Adrenal gland (tissue), 12 donors: ENCODE data around the gene PHC3. TPM values are rescaled to one million over a fixed set of nuclear protein-coding genes. Genes with fewer than 3 reads are reported as not detected.

ENCODE experiments used
- DNase-seq, 7 donors: peaks; one replicate each; pipeline ENCODE4 v3.0.0-alpha.2; 2019 to 2020
- H3K27ac ChIP-seq, 5 donors: fragments of 200-600 bp; sonication (generic) in 4 of 5; 1 replicate in 3 of 5; 2 replicates in 2 of 5; pipeline versions ENCODE4 v1.5.1 to v1.8.0; 2016 to 2020; ENCODE audit warnings: mild to moderate bottlenecking in 1 of 5
- H3K27me3 ChIP-seq: fragments of 200-600 bp; 2 replicates; pipeline ENCODE4 v1.8.0; 2021
- H3K36me3 ChIP-seq, 2 donors: fragments of 200-600 bp; replicated peaks in 1 of 2; 1 replicate in 1 of 2; 2 replicates in 1 of 2; pipeline versions ENCODE4 v1.5.1 to v1.8.0; 2018 to 2022
- H3K4me1 ChIP-seq, 2 donors: fragments of 200-600 bp; replicated peaks in 1 of 2; 1 replicate in 1 of 2; 2 replicates in 1 of 2; pipeline versions ENCODE4 v1.5.1 to v1.8.0; 2018 to 2021
- H3K4me3 ChIP-seq, 4 donors: fragments of 200-600 bp; sonication (generic) in 3 of 4; one replicate each; pipeline ENCODE4 v1.5.1; 2016 to 2018
- H3K9me3 ChIP-seq, 3 donors: fragments of 200-600 bp; sonication (generic) in 1 of 3; replicated peaks in 1 of 3; 1 replicate in 2 of 3; 2 replicates in 1 of 3; pipeline versions ENCODE4 v1.5.1 to v1.8.0; 2016 to 2021
- POLR2A ChIP-seq, 2 donors: fragments of 450-650 bp; IDR thresholded peaks; one replicate each; pipeline ENCODE4 v1.6.1; 2017; ENCODE audit warnings: antibody characterized with exemption in 2 of 2, mild to moderate bottlenecking in 2 of 2, moderate library complexity in 1 of 2
- WGBS, 4 donors: extraction: QIAGEN DNeasy Blood & Tissue Kit in 2 of 4; methylation state at CpG; one replicate each; pipeline versions ENCODE4 v1.1.5 to v1.1.7; 2013 to 2017; 5-methylcytosine and 5-hydroxymethylcytosine counted together
- intact Hi-C, 2 donors: fragments of 100-400 bp; cut with DNase I; formaldehyde crosslinking; loops; one replicate each; pipeline versions ENCODE4 v1.14.1 to v1.15.0; 2022 to 2023
- polyA plus RNA-seq, 3 donors: library from polyadenylated mRNA; stranded (reverse); fragments of 200-250 nt in 2 of 3; fragments of 350-450 nt in 1 of 3; fragmentation: Illumina TruSeq in 1 of 3; extraction: RNeasy Lipid Tissue Mini Kit (QIAGEN cat#74804) in 1 of 3; gene quantifications; one replicate each; pipeline ENCODE4 v1.2.3, GENCODE V29; 2013 to 2014
- small RNA-seq, 2 donors: library from RNA; depleted of rRNA; stranded (forward); fragments of <200 nt; gene quantifications; one replicate each; pipeline ENCODE3, GENCODE V24; 2016
- total RNA-seq, 9 donors: library from RNA; depleted of rRNA in 4 of 9; stranded (reverse); fragments of >200 nt in 4 of 9; fragments of 120-200 nt in 1 of 9; fragmentation: NEBNext Ultra II Directional in 1 of 9; extraction: Animal tissue kit (Norgen Biotek cat#: 25700) in 1 of 9; gene quantifications; one replicate each; pipeline versions ENCODE4 v1.1.0 to v1.2.4, GENCODE V29; 2013 to 2023
- TF ChIP-seq, protein P1 (sequence below), 6 experiments: fragments of 450-650 bp in 4 of 6; fragments of 200-600 bp in 2 of 6; sonication (generic) in 1 of 6; IDR thresholded peaks; 1 replicate in 5 of 6; 2 replicates in 1 of 6; pipeline versions ENCODE4 v1.5.1 to v1.8.0; 2016 to 2021; ENCODE audit warnings: antibody characterized with exemption in 6 of 6, mild to moderate bottlenecking in 2 of 6, moderate library complexity in 1 of 6
- donor health status: healthy with polysubstance abuse.
- donor health status: Bipolar disorder and iron deficiency.
- donor health status: DM: yes; HTN: yes; CAD: no.
- donor health status: DM: no; HTN: no; CAD: no.
- donor health status: DM: no; HTN: no; CAD: no.
- donor health status: DM: yes; HTN: yes; CAD: no.

The PHC3 gene
- total and polyA plus RNA-seq, 12 donors, result 4.4 to 112 (median 53.0) TPM

DNA sequence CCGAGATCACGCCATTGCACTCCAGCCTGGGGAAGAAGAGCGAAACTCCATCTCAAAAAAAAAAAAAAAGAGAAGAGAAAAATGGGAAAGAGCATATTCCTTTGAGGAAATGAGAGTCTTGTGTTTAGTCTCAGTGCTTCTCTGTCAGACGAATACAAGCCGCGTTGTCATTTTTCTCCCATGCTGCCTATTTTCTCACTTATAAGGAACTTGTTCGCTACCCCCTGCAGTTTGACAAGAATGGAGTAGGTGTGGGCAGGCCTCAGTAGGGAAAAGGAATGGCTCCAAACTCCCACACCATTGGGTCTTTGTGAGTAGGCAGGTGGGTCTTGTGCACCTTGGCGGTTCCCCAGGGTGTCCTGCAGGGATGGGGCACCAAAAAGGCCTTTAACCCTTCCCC, 137.3 kb downstream of the PHC3 start:
- H3K27me3 ChIP-seq, result no peaks in the 10 kb centered on the region
- 79 to 86% (median 83%) methylated on average over 8 of the region's 8 CpGs for WGBS, 4 donors
- TF ChIP-seq POLR2A (IDR thresholded peaks at IDR 0.05), result no peak
- TF ChIP-seq, protein P1, sequence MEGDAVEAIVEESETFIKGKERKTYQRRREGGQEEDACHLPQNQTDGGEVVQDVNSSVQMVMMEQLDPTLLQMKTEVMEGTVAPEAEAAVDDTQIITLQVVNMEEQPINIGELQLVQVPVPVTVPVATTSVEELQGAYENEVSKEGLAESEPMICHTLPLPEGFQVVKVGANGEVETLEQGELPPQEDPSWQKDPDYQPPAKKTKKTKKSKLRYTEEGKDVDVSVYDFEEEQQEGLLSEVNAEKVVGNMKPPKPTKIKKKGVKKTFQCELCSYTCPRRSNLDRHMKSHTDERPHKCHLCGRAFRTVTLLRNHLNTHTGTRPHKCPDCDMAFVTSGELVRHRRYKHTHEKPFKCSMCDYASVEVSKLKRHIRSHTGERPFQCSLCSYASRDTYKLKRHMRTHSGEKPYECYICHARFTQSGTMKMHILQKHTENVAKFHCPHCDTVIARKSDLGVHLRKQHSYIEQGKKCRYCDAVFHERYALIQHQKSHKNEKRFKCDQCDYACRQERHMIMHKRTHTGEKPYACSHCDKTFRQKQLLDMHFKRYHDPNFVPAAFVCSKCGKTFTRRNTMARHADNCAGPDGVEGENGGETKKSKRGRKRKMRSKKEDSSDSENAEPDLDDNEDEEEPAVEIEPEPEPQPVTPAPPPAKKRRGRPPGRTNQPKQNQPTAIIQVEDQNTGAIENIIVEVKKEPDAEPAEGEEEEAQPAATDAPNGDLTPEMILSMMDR (IDR thresholded peaks at IDR 0.05), result no peak
- DNase-seq, result peak in 1 of 7 donors; percentile 19
- intact Hi-C loops, result no loop called here
- no peaks in the 10 kb centered on the region for H3K9me3 ChIP-seq
- H3K4me3 ChIP-seq, result no peak overlapping the region
- H3K36me3 ChIP-seq, result no peaks in the 10 kb centered on the region
- peak overlapping the region in 2 of 5 donors; percentile 71 for H3K27ac ChIP-seq
- H3K4me1 ChIP-seq, result no peaks in the 10 kb centered on the region

DNA sequence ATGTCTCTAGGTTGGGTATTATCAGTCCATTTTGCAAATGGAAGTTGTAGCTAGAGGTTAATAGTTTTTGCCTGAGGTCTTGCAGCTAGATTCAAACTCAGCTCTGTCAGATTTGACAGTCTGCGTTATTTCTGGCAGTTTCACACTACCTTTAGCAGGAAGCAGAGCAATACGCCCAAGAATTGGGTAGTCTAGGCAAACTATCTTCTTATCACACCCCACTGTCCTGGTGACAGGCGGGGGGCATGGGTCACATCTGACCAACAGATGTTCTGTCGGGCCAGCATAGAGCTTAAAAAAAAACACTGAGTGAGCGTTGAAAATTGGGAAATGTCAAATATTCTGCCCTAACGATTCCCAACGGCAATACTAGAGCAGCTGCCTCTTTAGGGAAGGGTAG, 138.0 kb downstream of the PHC3 start:
- intact Hi-C loops, result no loop called here
- no peaks in the 10 kb centered on the region for H3K9me3 ChIP-seq
- H3K4me1 ChIP-seq, result peaks cover 0 to 5% of the 10 kb centered on the region in 2 donors
- H3K4me3 ChIP-seq, result no peak overlapping the region
- WGBS, 4 donors, result 66 to 83% (median 72%) methylated on average over 7 of the region's 7 CpGs
- H3K27ac ChIP-seq, result no peak overlapping the region
- no peaks in the 10 kb centered on the region for H3K27me3 ChIP-seq
- no peaks in the 10 kb centered on the region for H3K36me3 ChIP-seq
- DNase-seq, result no peak
- TF ChIP-seq POLR2A (IDR thresholded peaks at IDR 0.05), result no peak
- TF ChIP-seq, protein P1 (IDR thresholded peaks at IDR 0.05), result no peak

DNA sequence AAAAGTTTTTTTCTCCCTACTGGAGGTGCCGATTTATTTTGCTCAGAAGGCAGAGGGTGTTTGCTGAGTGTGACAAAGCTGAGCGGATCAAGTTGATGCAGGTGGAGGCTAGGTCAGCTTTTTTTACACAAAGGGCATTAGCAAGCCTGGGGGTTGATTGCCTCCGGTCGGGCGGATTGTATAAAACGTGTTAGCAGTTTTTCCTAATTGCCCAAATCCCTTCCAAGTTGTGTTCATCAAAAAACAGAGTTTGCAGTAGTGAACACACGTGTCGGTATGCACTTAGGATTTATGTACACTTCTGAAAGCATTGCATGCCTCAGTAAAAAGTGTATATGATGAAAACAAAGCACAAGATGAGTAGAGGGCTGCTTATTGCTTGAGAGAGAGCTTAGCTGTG, 141.1 kb downstream of the PHC3 start:
- 46 to 60% (median 51%) methylated on average over 8 of the region's 8 CpGs for WGBS, 4 donors
- no peaks in the 10 kb centered on the region for H3K36me3 ChIP-seq
- no peak overlapping the region for H3K27ac ChIP-seq
- H3K4me1 ChIP-seq, result peaks cover 0 to 15% of the 10 kb centered on the region in 2 donors
- no peak overlapping the region for H3K4me3 ChIP-seq
- intact Hi-C loops, result no loop called here
- no peaks in the 10 kb centered on the region for H3K9me3 ChIP-seq
- TF ChIP-seq POLR2A (IDR thresholded peaks at IDR 0.05), result no peak
- TF ChIP-seq, protein P1 (IDR thresholded peaks at IDR 0.05), result no peak
- no peaks in the 10 kb centered on the region for H3K27me3 ChIP-seq
- no peak for DNase-seq

DNA sequence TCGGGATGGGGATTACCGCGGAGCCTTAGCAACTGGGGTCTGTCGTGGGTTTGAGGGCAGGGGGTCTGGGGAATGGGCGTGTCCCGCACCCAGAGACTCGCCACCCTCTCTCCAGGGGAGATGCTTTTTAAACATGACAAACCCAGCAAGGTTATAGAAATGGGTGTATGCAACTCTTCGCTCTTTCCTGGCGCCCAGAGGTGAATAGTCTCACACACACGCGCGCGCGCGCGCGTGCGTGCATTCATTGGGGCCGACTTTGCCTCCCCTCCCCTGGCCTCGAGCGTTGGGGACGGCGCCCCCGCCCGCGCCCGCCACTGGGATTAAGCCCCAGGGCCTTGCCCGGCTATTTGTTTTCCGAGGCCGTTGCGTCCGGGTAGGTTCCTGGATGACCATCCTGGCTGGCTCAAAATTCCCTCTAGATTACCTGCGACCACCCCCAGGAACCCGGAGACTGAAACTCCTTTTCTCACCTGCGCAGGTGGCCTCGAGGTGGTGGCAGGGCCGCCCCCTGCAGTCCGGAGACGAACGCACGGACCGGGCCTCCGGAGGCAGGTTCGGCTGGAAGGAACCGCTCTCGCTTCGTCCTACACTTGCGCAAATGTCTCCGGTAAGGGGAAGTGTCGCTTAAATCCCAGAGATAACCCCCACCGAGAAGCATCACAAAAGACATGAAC, 143.0 kb downstream of the PHC3 start:
- Histone ChIP-seq H3K27ac (no peak overlapping the region), H3K4me1 (peaks cover 0 to 15% of the 10 kb centered on the region in 2 donors), H3K27me3 (no peaks in the 10 kb centered on the region), H3K36me3 (no peaks in the 10 kb centered on the region), H3K9me3 (no peaks in the 10 kb centered on the region), H3K4me3 (peak overlapping the region in 2 of 4 donors; percentile 15 to 88)
- peak in 1 of 7 donors; percentile 7 for DNase-seq
- 7 to 49% (median 11%) methylated on average over 9 to 51 of the region's 51 CpGs for WGBS, 4 donors
- TF ChIP-seq POLR2A (IDR thresholded peaks at IDR 0.05), result no peak
- intact Hi-C loops, result no loop called here

Small RNAs within 50 kb of the gene (small RNA-seq; reads per million reads assigned to genes)
- 0 reads per million in 2 donors for gene RNU4-38P
- gene RNU6-315P, result 0 reads per million in 2 donors

Other genes starting within 250 kb of the PHC3 start
- 100 to 1,000 TPM in 5 of 9 donors, 10 to 100 TPM in 4; 41.1 to 199 (median 125) TPM for gene SEC62, start 214.9 kb downstream of the PHC3 start, total RNA-seq
- 100 to 1,000 TPM; 153 to 267 (median 176) TPM for gene SEC62, start 214.9 kb downstream of the PHC3 start, polyA plus RNA-seq
- 1 to 10 TPM in 7 of 9 donors, under 1 TPM in 2; 0.76 to 5.8 (median 1.9) TPM for gene GPR160, start 143.7 kb downstream of the PHC3 start, total RNA-seq
- gene GPR160, start 143.7 kb downstream of the PHC3 start, polyA plus RNA-seq, result 1 to 10 TPM in 2 of 3 donors, under 1 TPM in 1; 0.88 to 2.1 (median 1.2) TPM
- 10 to 100 TPM in 8 of 9 donors, 1 to 10 TPM in 1; 6.2 to 29.2 (median 16.3) TPM for gene PRKCI, start 40.7 kb upstream of the PHC3 start, total RNA-seq
- gene PRKCI, start 40.7 kb upstream of the PHC3 start, polyA plus RNA-seq, result 10 to 100 TPM in 1 of 3 donors, 1 to 10 TPM in 2; 4.8 to 10.9 (median 5.8) TPM
- gene SKIL, start 176.0 kb upstream of the PHC3 start, total RNA-seq, result 10 to 100 TPM; 24.2 to 52.1 (median 48.0) TPM
- gene SKIL, start 176.0 kb upstream of the PHC3 start, polyA plus RNA-seq, result 10 to 100 TPM in 1 of 3 donors, 1 to 10 TPM in 2; 8.7 to 13.7 (median 9.6) TPM
- gene CLDN11, start 237.1 kb upstream of the PHC3 start, total RNA-seq, result 10 to 100 TPM in 5 of 9 donors, 1 to 10 TPM in 4; 3.8 to 24.3 (median 11.0) TPM
- gene CLDN11, start 237.1 kb upstream of the PHC3 start, polyA plus RNA-seq, result 1 to 10 TPM; 5.7 to 7.8 (median 6.4) TPM